Mononuclear cell (primary cell): ENCODE results near the gene MGAT5. TPM values are rescaled to one million over a fixed set of nuclear protein-coding genes. Genes with fewer than 3 reads are reported as not detected.
"Not testable (repeated sequence)": the region's sequence is repeated elsewhere in the genome, so short reads cannot be mapped to it uniquely, and the experiment has no call there.

ENCODE experiments used
- H3K27me3 ChIP-seq: 2 replicates; pipeline ENCODE4 v1.6.0; 2011; ENCODE audit warnings: low read length, control low read depth; ENCODE audit not compliant: insufficient read depth
- H3K4me1 ChIP-seq: 2 replicates; pipeline ENCODE4 v1.5.1; 2011; ENCODE audit warnings: mild to moderate bottlenecking, low read length, control low read depth; ENCODE audit not compliant: insufficient read depth
- H3K4me3 ChIP-seq: 2 replicates; pipeline ENCODE4 v1.5.1; 2011; ENCODE audit warnings: mild to moderate bottlenecking, low read length, moderate library complexity
- H3K9me3 ChIP-seq: 2 replicates; pipeline ENCODE4 v1.5.1; 2011; ENCODE audit warnings: low read depth, mild to moderate bottlenecking, control low read depth, low read length
- total RNA-seq: library from RNA; depleted of rRNA; stranded (reverse); fragments of >200 nt; gene quantifications from one replicate; pipeline ENCODE4 v1.2.3, GENCODE V29; 2012

Gene MGAT5
- total RNA-seq, 1 donor: 41.3 TPM

- no peaks in the 10 kb centered on the region for H3K27me3 ChIP-seq
- peaks cover 80% of the 10 kb centered on the region for H3K4me1 ChIP-seq
- H3K9me3 ChIP-seq: no peaks in the 10 kb centered on the region
- no peak overlapping the region for H3K4me3 ChIP-seq
Measured at GRCh38 chr2:134289225-134289624, 35.4 kb downstream of the MGAT5 start.

GRCh38 chr2:134290358-134290757, 36.5 kb downstream of the MGAT5 start:
- no peaks in the 10 kb centered on the region for H3K9me3 ChIP-seq
- no peaks in the 10 kb centered on the region for H3K27me3 ChIP-seq
- no peak overlapping the region for H3K4me3 ChIP-seq
- H3K4me1 ChIP-seq: peaks cover 89% of the 10 kb centered on the region

GRCh38 chr2:134292514-134292913, 38.6 kb downstream of the MGAT5 start:
- Histone ChIP-seq H3K4me1 (peaks cover 86% of the 10 kb centered on the region), H3K4me3 (no peak overlapping the region), H3K9me3 (no peaks in the 10 kb centered on the region), H3K27me3 (no peaks in the 10 kb centered on the region)

GRCh38 chr2:134293719-134294537, 40.1 kb downstream of the MGAT5 start:
- H3K9me3 ChIP-seq: no peaks in the 10 kb centered on the region
- H3K4me1 ChIP-seq: peaks cover 73% of the 10 kb centered on the region
- no peak overlapping the region for H3K4me3 ChIP-seq
- H3K27me3 ChIP-seq: no peaks in the 10 kb centered on the region

GRCh38 chr2:134294598-134294997, 40.7 kb downstream of the MGAT5 start:
- not testable (repeated sequence) for H3K9me3 ChIP-seq, H3K4me3 ChIP-seq, H3K27me3 ChIP-seq
- H3K4me1 ChIP-seq: peaks cover 66% of the 10 kb centered on the region

GRCh38 chr2:134295441-134295840, 41.6 kb downstream of the MGAT5 start:
- Histone ChIP-seq H3K27me3 (no peaks in the 10 kb centered on the region), H3K4me1 (peaks cover 58% of the 10 kb centered on the region), H3K9me3 (no peaks in the 10 kb centered on the region)

GRCh38 chr2:134296301-134296700, 42.4 kb downstream of the MGAT5 start:
- Histone ChIP-seq H3K9me3 (no peaks in the 10 kb centered on the region), H3K27me3 (no peaks in the 10 kb centered on the region), H3K4me3 (no peak overlapping the region), H3K4me1 (peaks cover 50% of the 10 kb centered on the region)

More at GRCh38 chr2:134295441-134295840, 41.6 kb downstream of the MGAT5 start:
- no peak overlapping the region for H3K4me3 ChIP-seq

- no peaks in the 10 kb centered on the region for H3K27me3 ChIP-seq
- no peaks in the 10 kb centered on the region for H3K9me3 ChIP-seq
- H3K4me3 ChIP-seq: no peak overlapping the region
- peaks cover 30% of the 10 kb centered on the region for H3K4me1 ChIP-seq
Measured at GRCh38 chr2:134299334-134299733, 45.5 kb downstream of the MGAT5 start.

GRCh38 chr2:134300585-134300984, 46.7 kb downstream of the MGAT5 start:
- no peak overlapping the region for H3K4me3 ChIP-seq
- H3K27me3 ChIP-seq: no peaks in the 10 kb centered on the region
- no peaks in the 10 kb centered on the region for H3K9me3 ChIP-seq
- H3K4me1 ChIP-seq: peaks cover 19% of the 10 kb centered on the region

- Histone ChIP-seq H3K4me1 (peaks cover 13% of the 10 kb centered on the region), H3K4me3 (no peak overlapping the region), H3K27me3 (no peaks in the 10 kb centered on the region), H3K9me3 (no peaks in the 10 kb centered on the region)
Measured at GRCh38 chr2:134301099-134301927, 47.4 kb downstream of the MGAT5 start.

- Histone ChIP-seq H3K27me3 (no peaks in the 10 kb centered on the region), H3K9me3 (no peaks in the 10 kb centered on the region), H3K4me1 (peaks cover 13% of the 10 kb centered on the region), H3K4me3 (no peak overlapping the region)
Measured at GRCh38 chr2:134301928-134302260, 48.0 kb downstream of the MGAT5 start.

- Histone ChIP-seq H3K4me1 (peaks cover 22% of the 10 kb centered on the region), H3K9me3 (no peaks in the 10 kb centered on the region), H3K27me3 (no peaks in the 10 kb centered on the region), H3K4me3 (no peak overlapping the region)
Measured at GRCh38 chr2:134304394-134305108, 50.7 kb downstream of the MGAT5 start.

- no peaks in the 10 kb centered on the region for H3K27me3 ChIP-seq
- no peaks in the 10 kb centered on the region for H3K9me3 ChIP-seq
- peaks cover 22% of the 10 kb centered on the region for H3K4me1 ChIP-seq
- no peak overlapping the region for H3K4me3 ChIP-seq
Measured at GRCh38 chr2:134305109-134305491, 51.2 kb downstream of the MGAT5 start.

- Histone ChIP-seq H3K9me3 (no peaks in the 10 kb centered on the region), H3K4me3 (no peak overlapping the region), H3K27me3 (no peaks in the 10 kb centered on the region), H3K4me1 (peaks cover 26% of the 10 kb centered on the region)
Measured at GRCh38 chr2:134306521-134306920, 52.6 kb downstream of the MGAT5 start.

- Histone ChIP-seq H3K9me3 (no peaks in the 10 kb centered on the region), H3K4me1 (peaks cover 30% of the 10 kb centered on the region), H3K4me3 (no peak overlapping the region), H3K27me3 (no peaks in the 10 kb centered on the region)
Measured at GRCh38 chr2:134307334-134307733, 53.5 kb downstream of the MGAT5 start.
